B cell (primary cell): ENCODE measurements around the gene YPEL4.

Experiments used
- EZH2 ChIP-seq: IDR thresholded peaks from 2 replicates; pipeline ENCODE4 v1.6.1; 2012; ENCODE audit warnings: borderline replicate concordance, low read depth, mild to moderate bottlenecking, moderate library complexity, low read length; ENCODE audit not compliant: insufficient read depth, poor library complexity, severe bottlenecking
- TF ChIP-seq, protein P1 (sequence below): fragments of 200-600 bp; IDR thresholded peaks from one replicate; pipeline ENCODE4 v1.8.0; 2022; ENCODE audit warnings: antibody characterized with exemption, mild to moderate bottlenecking

DNA sequence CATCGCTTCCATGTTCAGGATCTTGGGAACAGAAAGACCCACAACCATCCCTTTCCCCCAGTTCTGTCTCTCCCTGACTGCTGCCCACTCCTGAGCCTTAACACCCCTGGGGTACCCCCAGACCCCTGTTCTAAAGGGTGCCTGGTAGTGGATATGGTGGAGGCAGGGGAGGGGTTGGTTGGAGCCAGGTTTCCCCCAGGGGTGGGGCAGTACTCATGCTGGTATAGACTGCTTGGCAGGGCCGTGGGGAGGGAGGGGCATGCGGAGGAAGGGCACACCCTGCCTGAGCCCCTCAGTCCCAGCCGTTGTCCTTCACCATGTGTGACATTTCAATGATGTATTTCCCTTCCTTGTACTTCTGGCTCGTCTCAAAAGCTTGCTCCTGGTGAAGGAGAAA lies 4.0 kb downstream of the YPEL4 start:
- TF ChIP-seq, protein P1, sequence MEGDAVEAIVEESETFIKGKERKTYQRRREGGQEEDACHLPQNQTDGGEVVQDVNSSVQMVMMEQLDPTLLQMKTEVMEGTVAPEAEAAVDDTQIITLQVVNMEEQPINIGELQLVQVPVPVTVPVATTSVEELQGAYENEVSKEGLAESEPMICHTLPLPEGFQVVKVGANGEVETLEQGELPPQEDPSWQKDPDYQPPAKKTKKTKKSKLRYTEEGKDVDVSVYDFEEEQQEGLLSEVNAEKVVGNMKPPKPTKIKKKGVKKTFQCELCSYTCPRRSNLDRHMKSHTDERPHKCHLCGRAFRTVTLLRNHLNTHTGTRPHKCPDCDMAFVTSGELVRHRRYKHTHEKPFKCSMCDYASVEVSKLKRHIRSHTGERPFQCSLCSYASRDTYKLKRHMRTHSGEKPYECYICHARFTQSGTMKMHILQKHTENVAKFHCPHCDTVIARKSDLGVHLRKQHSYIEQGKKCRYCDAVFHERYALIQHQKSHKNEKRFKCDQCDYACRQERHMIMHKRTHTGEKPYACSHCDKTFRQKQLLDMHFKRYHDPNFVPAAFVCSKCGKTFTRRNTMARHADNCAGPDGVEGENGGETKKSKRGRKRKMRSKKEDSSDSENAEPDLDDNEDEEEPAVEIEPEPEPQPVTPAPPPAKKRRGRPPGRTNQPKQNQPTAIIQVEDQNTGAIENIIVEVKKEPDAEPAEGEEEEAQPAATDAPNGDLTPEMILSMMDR: no peak
- no peak for TF ChIP-seq EZH2
